Gastrocnemius medialis (tissue), 4 donors: ENCODE measurements around the gene PAX5.
"Not testable (repeated sequence)": the region's sequence is repeated elsewhere in the genome, so short reads cannot be mapped to it uniquely, and the experiment has no call there.

Experiments used
- CTCF ChIP-seq, 5 experiments: fragments of 450-650 bp in 3 of 5; fragments of 200-600 bp in 2 of 5; sonication (generic) in 2 of 5; IDR thresholded peaks in 4 of 5; conservative IDR thresholded peaks in 1 of 5; 1 replicate in 4 of 5; 2 replicates in 1 of 5; pipeline ENCODE4 v1.5.1; 2016 to 2019; ENCODE audit warnings: antibody characterized with exemption in 5 of 5, mild to moderate bottlenecking in 3 of 5, moderate library complexity in 3 of 5
- POLR2A ChIP-seq, 2 donors: fragments of 450-650 bp; IDR thresholded peaks; one replicate each; pipeline ENCODE4 v1.6.1; 2017; ENCODE audit warnings: antibody characterized with exemption in 2 of 2, mild to moderate bottlenecking in 2 of 2, moderate library complexity in 2 of 2

- TF ChIP-seq POLR2A (IDR thresholded peaks at IDR 0.05); CTCF (IDR thresholded peaks at IDR 0.05 in 4 of 5, conservative IDR thresholded peaks at IDR 0.05 in 1 of 5): not testable (repeated sequence)
Observed at GRCh38 chr9:37054363-37054720, 20.3 kb upstream of the PAX5 start.
